Central memory CD8-positive, alpha-beta T cell (primary cell): ENCODE results near the gene ADPRM.
A peak's percentile ranks its signal among the peaks of the same experiment; 100 is the strongest.

ENCODE experiments used
- ATAC-seq: fragments of 150-1000 bp; cut with Tn5 transposase; replicated peaks from 2 replicates; pipeline ENCODE4 v1.10.0; 2022; ENCODE audit warnings: mild to moderate bottlenecking, moderate FRiP score, moderate number of reproducible peaks; ENCODE audit not compliant: poor library complexity, severe bottlenecking; ENCODE audit errors: extremely low read depth
- DNase-seq, 2 donors: peaks; one replicate each; pipeline ENCODE4 v3.0.0; 2021; ENCODE audit warnings: low spot score in 2 of 2
- H3K27ac Mint-ChIP-seq: one replicate; pipeline ENCODE4 v1.8.0; 2022; ENCODE audit warnings: low read depth, mild to moderate bottlenecking, moderate library complexity, mixed read lengths
- H3K27me3 Mint-ChIP-seq: one replicate; pipeline ENCODE4 v1.8.0; 2022; ENCODE audit warnings: mixed read lengths
- H3K36me3 Mint-ChIP-seq: one replicate; pipeline ENCODE4 v1.8.0; 2022; ENCODE audit warnings: mild to moderate bottlenecking, moderate library complexity, mixed read lengths; ENCODE audit not compliant: insufficient read depth
- H3K4me1 Mint-ChIP-seq: one replicate; pipeline ENCODE4 v1.8.0; 2022; ENCODE audit warnings: mixed read lengths
- H3K4me3 Mint-ChIP-seq: one replicate; pipeline ENCODE4 v1.8.0; 2022; ENCODE audit warnings: mild to moderate bottlenecking, moderate library complexity, mixed read lengths
- H3K9me3 Mint-ChIP-seq: one replicate; pipeline ENCODE4 v1.8.0; 2022; ENCODE audit warnings: mixed read lengths

The ADPRM gene

GRCh38 chr17:10697092-10698081, at the start of gene ADPRM, which contains the start of gene SCO1:
TSS of gene ADPRM (plus strand) at chr17:10697594. CDS start at chr17:10704927, 7,333 bp downstream.
TSS of gene SCO1 (minus strand) at chr17:10697533. CDS start at chr17:10697507, 26 bp downstream.
- Mint-ChIP-seq H3K4me1 (peaks cover 62% of the 10 kb centered on the region), H3K27ac (peak within 1 kb of the TSS; percentile 95), H3K27me3 (no peaks in the 10 kb centered on the region), H3K9me3 (no peaks in the 10 kb centered on the region), H3K36me3 (peaks cover 33% of the 10 kb centered on the region), H3K4me3 (peak within 1 kb of the TSS; percentile 91)
- DNase-seq (peak; percentile 77 to 79), ATAC-seq (peak; percentile 95)

GRCh38 chr17:10648381-10648780, 49.0 kb upstream of the ADPRM start:
- peaks cover 4% of the 10 kb centered on the region for H3K36me3 Mint-ChIP-seq
- DNase-seq, result no peak
- ATAC-seq, result no peak
- H3K27me3 Mint-ChIP-seq, result peaks cover 6% of the 10 kb centered on the region
- no peaks in the 10 kb centered on the region for H3K4me1 Mint-ChIP-seq
- H3K27ac Mint-ChIP-seq, result no peak overlapping the region
- no peaks in the 10 kb centered on the region for H3K9me3 Mint-ChIP-seq
- H3K4me3 Mint-ChIP-seq, result no peak overlapping the region

- Mint-ChIP-seq H3K27me3 (peaks cover 12% of the 10 kb centered on the region), H3K9me3 (no peaks in the 10 kb centered on the region), H3K27ac (no peak overlapping the region), H3K4me1 (no peaks in the 10 kb centered on the region), H3K4me3 (no peak overlapping the region), H3K36me3 (peaks cover 4% of the 10 kb centered on the region)
- no peak for ATAC-seq
- DNase-seq, result no peak
Measured at GRCh38 chr17:10648956-10649355, 48.4 kb upstream of the ADPRM start.

- Mint-ChIP-seq H3K36me3 (peaks cover 3% of the 10 kb centered on the region), H3K4me1 (no peaks in the 10 kb centered on the region), H3K9me3 (no peaks in the 10 kb centered on the region), H3K27me3 (peaks cover 18% of the 10 kb centered on the region), H3K27ac (no peak overlapping the region), H3K4me3 (no peak overlapping the region)
- DNase-seq, result no peak
- no peak for ATAC-seq
Measured at GRCh38 chr17:10649602-10650001, 47.8 kb upstream of the ADPRM start.

- H3K27ac Mint-ChIP-seq, result no peak overlapping the region
- H3K27me3 Mint-ChIP-seq, result peaks cover 18% of the 10 kb centered on the region
- no peaks in the 10 kb centered on the region for H3K9me3 Mint-ChIP-seq
- ATAC-seq, result no peak
- no peak overlapping the region for H3K4me3 Mint-ChIP-seq
- DNase-seq, result no peak
- no peaks in the 10 kb centered on the region for H3K4me1 Mint-ChIP-seq
- peaks cover 1% of the 10 kb centered on the region for H3K36me3 Mint-ChIP-seq
Measured at GRCh38 chr17:10651927-10652326, 45.5 kb upstream of the ADPRM start.

- Mint-ChIP-seq H3K4me3 (no peak overlapping the region), H3K4me1 (no peaks in the 10 kb centered on the region), H3K9me3 (no peaks in the 10 kb centered on the region), H3K36me3 (peaks cover under 1% of the 10 kb centered on the region), H3K27ac (no peak overlapping the region), H3K27me3 (peaks cover 18% of the 10 kb centered on the region)
- DNase-seq (no peak), ATAC-seq (no peak)
Measured at GRCh38 chr17:10652984-10653659, 44.3 kb upstream of the ADPRM start.

GRCh38 chr17:10653987-10654386, 43.4 kb upstream of the ADPRM start:
- H3K4me1 Mint-ChIP-seq, result no peaks in the 10 kb centered on the region
- ATAC-seq (no peak), DNase-seq (no peak)
- H3K36me3 Mint-ChIP-seq, result no peaks in the 10 kb centered on the region
- H3K9me3 Mint-ChIP-seq, result no peaks in the 10 kb centered on the region
- H3K27me3 Mint-ChIP-seq, result peaks cover 18% of the 10 kb centered on the region
- no peak overlapping the region for H3K27ac Mint-ChIP-seq
- no peak overlapping the region for H3K4me3 Mint-ChIP-seq

- no peaks in the 10 kb centered on the region for H3K4me1 Mint-ChIP-seq
- DNase-seq (no peak), ATAC-seq (no peak)
- no peak within 1 kb of the TSS for H3K27ac Mint-ChIP-seq
- H3K27me3 Mint-ChIP-seq, result peaks cover 18% of the 10 kb centered on the region
- no peaks in the 10 kb centered on the region for H3K36me3 Mint-ChIP-seq
- no peak within 1 kb of the TSS for H3K4me3 Mint-ChIP-seq
- H3K9me3 Mint-ChIP-seq, result no peaks in the 10 kb centered on the region
Measured at GRCh38 chr17:10657148-10657547, 40.2 kb upstream of the ADPRM start, which contains the start of gene MYH3. TSS of gene MYH3 (minus strand) at chr17:10657309. CDS start at chr17:10655064, 2,245 bp downstream.

- Mint-ChIP-seq H3K36me3 (no peaks in the 10 kb centered on the region), H3K27me3 (peaks cover 17% of the 10 kb centered on the region), H3K4me1 (no peaks in the 10 kb centered on the region), H3K27ac (no peak overlapping the region), H3K9me3 (no peaks in the 10 kb centered on the region), H3K4me3 (no peak overlapping the region)
- no peak for ATAC-seq
- DNase-seq, result no peak
Measured at GRCh38 chr17:10657879-10658278, 39.5 kb upstream of the ADPRM start.

GRCh38 chr17:10661437-10661836, 36.0 kb upstream of the ADPRM start:
- Mint-ChIP-seq H3K27me3 (no peaks in the 10 kb centered on the region), H3K27ac (no peak overlapping the region), H3K9me3 (no peaks in the 10 kb centered on the region), H3K4me3 (no peak overlapping the region), H3K36me3 (peaks cover 2% of the 10 kb centered on the region), H3K4me1 (no peaks in the 10 kb centered on the region)
- DNase-seq, result no peak
- no peak for ATAC-seq

GRCh38 chr17:10663231-10663630, 34.2 kb upstream of the ADPRM start:
- H3K27me3 Mint-ChIP-seq, result no peaks in the 10 kb centered on the region
- no peaks in the 10 kb centered on the region for H3K4me1 Mint-ChIP-seq
- no peak for ATAC-seq
- H3K36me3 Mint-ChIP-seq, result peaks cover 2% of the 10 kb centered on the region
- H3K9me3 Mint-ChIP-seq, result no peaks in the 10 kb centered on the region
- no peak overlapping the region for H3K27ac Mint-ChIP-seq
- no peak overlapping the region for H3K4me3 Mint-ChIP-seq
- DNase-seq, result no peak

GRCh38 chr17:10664571-10664970, 32.8 kb upstream of the ADPRM start:
- H3K27me3 Mint-ChIP-seq, result no peaks in the 10 kb centered on the region
- no peak for ATAC-seq
- H3K9me3 Mint-ChIP-seq, result no peaks in the 10 kb centered on the region
- no peak overlapping the region for H3K4me3 Mint-ChIP-seq
- H3K27ac Mint-ChIP-seq, result no peak overlapping the region
- H3K4me1 Mint-ChIP-seq, result no peaks in the 10 kb centered on the region
- DNase-seq, result no peak
- H3K36me3 Mint-ChIP-seq, result peaks cover 5% of the 10 kb centered on the region
